Activated naive CD4-positive, alpha-beta T cell treated with anti-CD3 and anti-CD28 coated beads, Interleukin-2, amount 50 U/mL, for 24 hours (primary cell): ENCODE results near the gene MPV17L2.

Experiments
- H3K27ac Mint-ChIP-seq: one replicate; pipeline ENCODE4 v1.8.0; 2021; ENCODE audit warnings: mild to moderate bottlenecking, mixed read lengths
- H3K27me3 Mint-ChIP-seq: one replicate; pipeline ENCODE4 v1.8.0; 2021; ENCODE audit warnings: mixed read lengths
- H3K36me3 Mint-ChIP-seq: one replicate; pipeline ENCODE4 v1.8.0; 2021; ENCODE audit warnings: mixed read lengths
- H3K4me1 Mint-ChIP-seq: one replicate; pipeline ENCODE4 v1.8.0; 2021; ENCODE audit warnings: mixed read lengths
- H3K4me3 Mint-ChIP-seq: one replicate; pipeline ENCODE4 v1.8.0; 2021; ENCODE audit warnings: mild to moderate bottlenecking, mixed read lengths
- H3K9me3 Mint-ChIP-seq: one replicate; pipeline ENCODE4 v1.8.0; 2021; ENCODE audit warnings: mixed read lengths

MPV17L2 gene

DNA sequence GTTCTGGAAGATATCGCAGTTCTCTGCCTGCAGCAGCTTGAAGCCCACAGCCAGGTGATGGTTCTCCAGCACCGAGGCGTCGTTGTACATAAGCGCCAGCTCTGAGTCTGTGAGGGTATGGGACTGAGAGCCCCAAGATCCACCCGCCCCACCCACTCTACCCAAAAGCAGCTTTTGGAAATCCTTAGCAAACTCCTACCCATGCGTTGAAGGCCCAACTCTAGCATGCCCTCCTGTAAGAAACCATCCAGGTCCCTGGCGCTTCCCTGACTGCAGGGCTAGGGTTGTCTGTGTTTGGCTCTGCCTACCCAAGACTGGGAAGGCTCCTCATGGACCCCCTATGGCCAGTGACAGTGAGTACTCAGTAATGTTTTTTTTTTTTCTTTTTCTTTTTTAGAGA is 23.8 kb downstream of the MPV17L2 start:
- H3K9me3 Mint-ChIP-seq, result no peaks in the 10 kb centered on the region
- no peak overlapping the region for H3K4me3 Mint-ChIP-seq
- H3K36me3 Mint-ChIP-seq, result no peaks in the 10 kb centered on the region
- H3K27me3 Mint-ChIP-seq, result peaks cover 2% of the 10 kb centered on the region
- no peak overlapping the region for H3K27ac Mint-ChIP-seq
- H3K4me1 Mint-ChIP-seq, result no peaks in the 10 kb centered on the region

DNA sequence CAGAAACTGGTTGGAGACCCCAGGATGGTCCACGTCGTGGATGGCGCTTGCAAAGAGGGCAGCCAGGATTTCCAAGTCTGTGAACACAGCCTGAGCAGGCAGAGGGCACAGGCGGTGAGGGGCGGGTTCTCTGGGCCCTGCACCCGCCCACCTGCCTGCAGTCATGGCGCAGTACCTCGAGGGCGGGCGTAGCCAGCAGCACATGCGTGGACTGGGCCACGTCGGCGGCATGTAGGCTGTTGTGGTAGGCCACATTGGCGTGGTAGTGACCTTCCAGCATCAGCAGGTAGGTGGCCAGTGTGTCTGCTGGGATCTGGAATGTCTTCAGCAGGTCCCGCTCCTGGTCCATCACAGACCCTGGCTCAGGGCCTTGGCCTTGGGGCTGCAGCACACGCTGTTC is 25.1 kb downstream of the MPV17L2 start:
- peaks cover 6% of the 10 kb centered on the region for H3K27me3 Mint-ChIP-seq
- no peak overlapping the region for H3K27ac Mint-ChIP-seq
- H3K36me3 Mint-ChIP-seq, result no peaks in the 10 kb centered on the region
- no peaks in the 10 kb centered on the region for H3K4me1 Mint-ChIP-seq
- H3K4me3 Mint-ChIP-seq, result no peak overlapping the region
- no peaks in the 10 kb centered on the region for H3K9me3 Mint-ChIP-seq

- no peaks in the 10 kb centered on the region for H3K4me1 Mint-ChIP-seq
- peaks cover 8% of the 10 kb centered on the region for H3K27me3 Mint-ChIP-seq
- H3K36me3 Mint-ChIP-seq, result no peaks in the 10 kb centered on the region
- peak overlapping the region; percentile 21 for H3K27ac Mint-ChIP-seq
- no peaks in the 10 kb centered on the region for H3K9me3 Mint-ChIP-seq
- no peak overlapping the region for H3K4me3 Mint-ChIP-seq
Measured at GRCh38 chr19:18218600-18218999, 25.6 kb downstream of the MPV17L2 start.

DNA sequence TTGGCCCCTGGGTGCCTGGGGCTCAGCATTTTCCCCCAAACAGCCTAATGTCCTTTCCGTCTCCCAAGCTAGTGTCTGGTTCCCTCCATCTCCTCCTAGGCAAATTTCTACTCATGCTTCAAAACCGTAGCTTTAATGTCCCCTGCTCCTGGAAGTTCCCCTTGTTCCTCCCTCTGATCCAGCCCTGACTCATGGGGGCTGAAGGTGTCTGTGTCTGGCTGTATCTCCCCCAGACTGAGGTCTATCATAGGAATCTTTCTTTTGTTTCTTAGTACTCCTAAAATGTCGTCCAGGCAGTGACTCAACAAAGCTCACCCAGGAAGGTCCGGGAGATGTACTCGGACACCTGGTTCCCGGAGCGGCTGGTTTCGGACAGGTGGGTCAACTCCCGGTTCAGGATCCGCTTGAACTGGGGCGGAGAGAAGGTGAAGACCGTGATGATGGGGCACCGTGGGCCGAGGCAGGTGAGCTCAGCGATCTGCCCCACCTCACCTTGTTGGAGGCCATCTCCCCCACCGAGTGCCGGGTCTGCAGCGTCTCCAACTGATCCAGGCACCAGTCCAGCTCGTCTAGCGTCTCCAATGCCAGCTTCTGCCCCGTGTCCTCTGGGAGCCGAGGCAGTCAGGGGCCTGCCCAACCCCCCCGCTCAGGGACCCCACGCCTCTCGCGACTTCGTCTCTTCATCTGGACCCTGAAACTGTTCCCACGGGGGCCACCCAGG is 27.1 kb downstream of the MPV17L2 start:
- Mint-ChIP-seq H3K9me3 (no peaks in the 10 kb centered on the region), H3K4me1 (peaks cover 9% of the 10 kb centered on the region), H3K36me3 (no peaks in the 10 kb centered on the region), H3K27ac (peak overlapping the region; percentile 2), H3K27me3 (peaks cover 16% of the 10 kb centered on the region), H3K4me3 (no peak overlapping the region)

DNA sequence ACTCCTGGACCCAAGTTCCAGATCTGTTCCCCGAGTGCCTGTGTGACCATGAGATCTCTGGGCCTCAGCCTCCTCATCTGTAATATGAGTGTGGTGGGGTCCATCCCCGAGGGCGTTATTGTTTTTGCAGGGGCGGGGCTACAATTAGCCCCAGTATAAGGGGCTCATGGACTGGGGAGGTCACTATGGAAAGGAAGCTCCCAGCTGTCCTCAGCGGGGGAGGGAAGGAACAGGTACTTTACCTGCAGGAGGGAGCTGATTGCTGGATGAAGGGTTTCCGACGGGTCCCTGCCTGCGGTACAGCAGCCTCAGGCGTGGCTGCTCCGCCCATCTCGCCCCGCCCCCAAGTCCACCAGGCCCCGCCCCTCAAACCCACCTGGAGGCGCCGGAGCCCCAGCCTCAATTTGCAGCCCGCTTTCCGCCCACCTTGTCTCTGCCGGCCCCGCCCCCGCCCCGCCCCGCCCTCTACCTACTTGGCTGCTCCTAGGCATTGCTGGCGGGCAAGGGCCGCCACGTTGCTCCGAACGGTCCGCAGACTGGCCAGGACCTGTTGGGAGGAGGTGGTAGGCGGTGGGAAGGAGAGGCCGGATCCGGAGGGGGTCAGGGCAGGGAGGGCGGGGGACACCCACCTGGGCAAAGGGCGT is 27.7 kb downstream of the MPV17L2 start:
- Mint-ChIP-seq H3K36me3 (no peaks in the 10 kb centered on the region), H3K4me3 (no peak overlapping the region), H3K4me1 (peaks cover 15% of the 10 kb centered on the region), H3K27me3 (peaks cover 22% of the 10 kb centered on the region), H3K27ac (no peak overlapping the region), H3K9me3 (no peaks in the 10 kb centered on the region)

DNA sequence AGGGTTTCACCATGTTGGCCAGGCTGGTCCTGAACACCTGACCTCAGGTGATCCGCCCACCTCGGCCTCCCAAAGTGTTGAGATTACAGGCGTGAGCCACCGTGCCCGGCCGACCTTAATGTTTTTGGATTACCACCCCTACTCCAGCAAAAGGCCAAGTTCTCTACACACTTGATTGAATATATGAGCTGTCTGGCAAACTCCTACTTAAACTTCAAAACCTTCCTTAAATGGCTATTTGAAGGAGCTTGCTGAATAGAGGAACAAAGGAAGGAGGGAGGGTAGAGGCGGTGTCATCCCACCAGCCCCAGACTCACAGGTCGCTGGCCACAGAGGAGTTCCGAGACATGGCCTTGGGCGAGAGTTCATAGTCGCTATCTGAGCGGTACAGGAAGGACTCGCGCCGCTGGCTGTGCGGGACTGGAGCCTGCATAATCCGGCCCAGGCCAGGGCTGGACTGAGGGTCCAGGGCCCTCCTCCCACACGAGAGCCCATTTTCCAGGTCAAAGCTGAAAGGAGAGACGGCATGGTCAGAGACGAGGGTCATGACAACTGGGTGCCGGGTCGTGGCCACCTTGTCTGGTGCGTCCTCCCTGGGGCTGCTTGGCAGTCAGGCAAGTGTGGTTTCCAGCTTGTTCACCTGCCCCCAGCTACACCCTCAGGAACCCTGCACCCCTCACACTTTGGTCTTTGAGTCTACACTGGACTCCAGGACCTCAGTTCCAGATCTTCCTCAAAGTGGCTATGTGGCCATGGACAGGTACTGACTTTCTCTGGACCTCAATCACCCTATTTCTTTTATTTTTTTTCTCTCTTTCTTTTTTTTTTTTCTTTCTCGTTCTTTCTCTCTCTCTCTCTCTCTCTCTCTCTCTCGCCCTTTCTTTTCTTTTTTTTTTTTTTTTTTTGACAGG is 29.1 kb downstream of the MPV17L2 start:
- Mint-ChIP-seq H3K9me3 (no peaks in the 10 kb centered on the region), H3K36me3 (no peaks in the 10 kb centered on the region), H3K27me3 (peaks cover 31% of the 10 kb centered on the region), H3K4me1 (peaks cover 20% of the 10 kb centered on the region), H3K27ac (no peak overlapping the region), H3K4me3 (no peak overlapping the region)

DNA sequence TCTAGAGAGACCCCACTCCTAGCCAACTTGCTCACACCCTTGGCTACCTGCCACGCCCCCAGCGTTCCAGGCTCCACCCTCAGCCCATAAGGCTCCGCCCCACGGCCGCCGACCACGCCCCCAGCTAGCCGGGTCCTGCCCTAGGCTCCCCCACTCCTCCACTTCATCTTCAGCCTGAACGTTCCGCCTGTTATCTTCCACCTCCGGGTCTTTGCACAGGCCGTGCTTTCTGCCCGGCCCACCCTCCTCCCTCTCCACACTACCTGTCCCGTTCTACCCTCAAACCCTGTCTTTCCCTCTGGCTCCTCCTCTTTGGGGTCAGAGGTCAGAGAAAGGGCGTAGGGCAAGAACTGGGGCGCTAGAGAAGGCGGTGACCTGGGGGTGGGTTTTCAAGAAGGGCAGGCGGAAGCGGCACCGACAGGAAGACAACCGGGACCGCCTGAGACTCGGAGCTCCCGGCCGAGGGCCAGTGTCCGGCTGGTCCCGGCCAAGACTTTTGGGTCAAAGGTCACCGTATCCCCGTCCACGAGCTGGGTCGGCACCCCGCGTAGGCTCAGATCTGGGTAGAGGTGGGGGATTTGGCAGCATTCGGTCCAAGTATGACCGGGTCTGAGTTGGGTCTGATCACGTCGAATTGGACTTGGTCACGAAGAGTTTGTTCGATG is 31.0 kb downstream of the MPV17L2 start:
- H3K27ac Mint-ChIP-seq, result peak overlapping the region; percentile 19
- H3K4me1 Mint-ChIP-seq, result peaks cover 20% of the 10 kb centered on the region
- no peaks in the 10 kb centered on the region for H3K36me3 Mint-ChIP-seq
- peaks cover 40% of the 10 kb centered on the region for H3K27me3 Mint-ChIP-seq
- peak overlapping the region; percentile 87 for H3K4me3 Mint-ChIP-seq
- H3K9me3 Mint-ChIP-seq, result no peaks in the 10 kb centered on the region

DNA sequence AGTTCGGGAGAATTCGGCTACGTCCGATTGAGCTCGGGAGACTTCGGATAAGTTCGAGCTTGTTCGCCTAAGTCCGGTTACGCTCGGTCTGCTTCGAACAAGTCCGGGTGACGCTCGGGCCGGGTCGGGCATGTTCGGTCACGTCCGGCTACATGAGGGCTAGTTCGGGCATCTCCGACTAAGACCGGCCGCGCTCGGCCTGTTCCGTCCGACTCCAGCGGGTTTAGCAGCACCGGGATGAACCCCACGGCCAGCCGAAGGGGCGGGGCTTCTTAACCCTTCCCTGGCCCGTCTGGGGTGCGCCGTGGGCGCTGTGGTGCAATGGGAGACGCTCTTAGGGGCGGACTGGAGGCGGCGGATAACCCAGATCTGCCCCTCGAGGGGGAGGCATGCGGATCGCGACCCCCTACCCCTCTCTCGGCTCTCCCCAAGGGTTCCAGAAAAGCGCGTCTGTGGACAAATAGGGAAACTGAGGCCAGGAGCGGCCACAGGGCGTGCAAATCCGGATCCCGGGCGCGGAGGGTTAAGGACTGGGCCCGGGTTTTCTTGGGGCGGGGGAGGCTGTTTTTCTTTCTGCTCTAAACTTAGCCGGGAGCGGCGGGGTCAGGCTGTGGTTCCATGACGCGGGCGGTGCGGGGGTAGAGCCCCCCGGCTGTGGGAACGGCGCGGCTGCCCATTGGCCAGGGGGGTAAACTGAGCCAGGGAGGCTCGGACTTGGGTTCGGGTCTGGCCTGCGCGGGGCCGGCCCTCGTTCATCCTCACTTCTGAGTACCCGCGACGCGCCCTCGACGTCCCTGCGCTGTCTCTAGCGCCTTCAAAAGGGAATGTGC is 31.7 kb downstream of the MPV17L2 start:
- H3K27me3 Mint-ChIP-seq, result peaks cover 44% of the 10 kb centered on the region
- H3K36me3 Mint-ChIP-seq, result no peaks in the 10 kb centered on the region
- H3K27ac Mint-ChIP-seq, result peak overlapping the region; percentile 19

GRCh38 chr19:18225355-18225701 is 32.3 kb downstream of the MPV17L2 start:
- H3K27me3 Mint-ChIP-seq, result peaks cover 48% of the 10 kb centered on the region
- H3K4me3 Mint-ChIP-seq, result peak overlapping the region; percentile 87
- H3K36me3 Mint-ChIP-seq, result no peaks in the 10 kb centered on the region
- H3K9me3 Mint-ChIP-seq, result no peaks in the 10 kb centered on the region
- peaks cover 20% of the 10 kb centered on the region for H3K4me1 Mint-ChIP-seq
- no peak overlapping the region for H3K27ac Mint-ChIP-seq

More for the DNA sequence above, 31.7 kb downstream of the MPV17L2 start:
- Mint-ChIP-seq H3K4me1 (peaks cover 20% of the 10 kb centered on the region), H3K9me3 (no peaks in the 10 kb centered on the region), H3K4me3 (peak overlapping the region; percentile 87)

- Mint-ChIP-seq H3K4me3 (peak within 1 kb of the TSS; percentile 87), H3K9me3 (no peaks in the 10 kb centered on the region)
Measured at GRCh38 chr19:18225702-18226468, 32.9 kb downstream of the MPV17L2 start, which contains the start of gene PDE4C. Gene PDE4C (minus strand): TSS chr19:18226438. CDS start chr19:18226415, 23 bp downstream.

DNA sequence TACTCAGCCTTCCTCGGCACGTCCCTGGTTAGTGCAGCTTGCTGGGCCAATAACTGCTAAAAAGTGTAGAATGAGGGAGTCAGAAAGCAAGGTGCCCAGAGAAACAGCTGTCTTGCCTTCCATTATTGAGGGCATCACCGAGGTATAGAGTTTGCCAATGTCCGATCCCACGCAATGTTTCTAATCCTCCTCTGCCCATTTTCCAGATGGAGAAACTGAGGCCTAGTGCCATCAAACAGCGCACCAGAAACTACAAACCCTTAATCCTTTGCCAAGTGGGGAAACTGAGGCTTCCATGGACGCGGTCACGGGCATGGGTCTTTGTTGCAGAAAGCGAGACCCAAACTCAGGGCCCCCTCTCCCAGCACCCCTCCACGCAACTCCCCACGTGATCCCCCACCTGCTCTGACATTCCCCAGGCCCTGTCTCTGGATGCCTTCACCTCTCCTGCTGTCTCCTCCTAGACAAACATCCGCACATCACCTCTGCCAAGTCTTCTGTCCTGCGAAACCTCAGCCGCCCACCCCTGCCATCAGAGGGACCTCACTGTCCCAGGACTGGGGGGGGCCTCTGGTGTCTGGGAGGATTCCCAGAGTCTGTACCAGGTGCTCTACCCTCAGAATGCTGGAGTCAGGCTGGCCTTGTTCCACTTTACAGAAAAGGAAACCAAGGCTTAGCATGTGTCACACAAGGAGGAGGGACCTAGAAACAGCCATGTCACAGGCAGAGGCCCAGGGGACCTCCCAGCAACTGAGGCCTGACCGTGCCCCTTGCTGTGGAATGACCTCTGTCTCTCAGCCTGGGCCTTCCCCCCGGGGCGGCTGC is 34.1 kb downstream of the MPV17L2 start:
- Mint-ChIP-seq H3K4me1 (peaks cover 20% of the 10 kb centered on the region), H3K36me3 (no peaks in the 10 kb centered on the region), H3K27ac (no peak overlapping the region), H3K4me3 (peak overlapping the region; percentile 47), H3K9me3 (no peaks in the 10 kb centered on the region), H3K27me3 (peaks cover 55% of the 10 kb centered on the region)

More at GRCh38 chr19:18225702-18226468, 32.9 kb downstream of the MPV17L2 start, which contains the start of gene PDE4C:
- peaks cover 20% of the 10 kb centered on the region for H3K4me1 Mint-ChIP-seq
- no peaks in the 10 kb centered on the region for H3K36me3 Mint-ChIP-seq
- no peak within 1 kb of the TSS for H3K27ac Mint-ChIP-seq
- peaks cover 53% of the 10 kb centered on the region for H3K27me3 Mint-ChIP-seq

DNA sequence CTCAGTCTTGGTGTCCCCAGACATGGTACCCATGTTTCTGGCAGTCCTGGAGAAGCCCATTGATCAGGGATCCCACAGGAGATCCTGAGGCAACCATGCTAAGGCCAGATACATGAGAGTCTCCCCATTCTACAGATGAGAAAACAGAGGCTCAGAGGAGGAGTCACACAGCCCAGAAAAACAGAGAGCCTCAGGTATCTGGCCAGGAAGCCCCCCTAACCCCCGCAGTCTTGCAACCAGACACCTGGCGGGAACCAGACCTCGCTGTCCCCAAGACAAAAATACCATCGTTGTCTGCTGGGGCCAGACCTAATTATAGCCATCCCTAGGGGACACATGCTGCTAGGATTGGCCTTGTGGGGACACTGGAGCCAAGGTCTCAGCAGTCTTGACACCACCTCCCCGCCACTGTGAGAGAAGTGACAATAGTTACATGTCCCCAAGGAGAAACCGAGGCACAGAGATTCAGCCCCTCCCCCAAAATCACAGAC is 34.8 kb downstream of the MPV17L2 start:
- no peaks in the 10 kb centered on the region for H3K9me3 Mint-ChIP-seq
- peaks cover 57% of the 10 kb centered on the region for H3K27me3 Mint-ChIP-seq
- H3K27ac Mint-ChIP-seq, result no peak overlapping the region
- H3K36me3 Mint-ChIP-seq, result peaks cover 2% of the 10 kb centered on the region
- peaks cover 20% of the 10 kb centered on the region for H3K4me1 Mint-ChIP-seq
- H3K4me3 Mint-ChIP-seq, result peak overlapping the region; percentile 26

GRCh38 chr19:18229474-18229873 is 36.5 kb downstream of the MPV17L2 start:
- no peak overlapping the region for H3K4me3 Mint-ChIP-seq
- no peaks in the 10 kb centered on the region for H3K9me3 Mint-ChIP-seq
- peaks cover 2% of the 10 kb centered on the region for H3K36me3 Mint-ChIP-seq
- peaks cover 59% of the 10 kb centered on the region for H3K27me3 Mint-ChIP-seq
- H3K27ac Mint-ChIP-seq, result no peak overlapping the region
- peaks cover 15% of the 10 kb centered on the region for H3K4me1 Mint-ChIP-seq
